HepG2 (cell line): ENCODE results near the gene RDH8. TPM values are rescaled to one million over a fixed set of nuclear protein-coding genes. Genes with fewer than 3 reads are reported as not detected.
A peak's percentile ranks its signal among the peaks of the same experiment; 100 is the strongest.

Experiments
- ARID2 ChIP-seq: sonication (generic); formaldehyde crosslinking; IDR thresholded peaks from 2 replicates; pipeline ENCODE4 v1.8.1; 2022; ENCODE audit warnings: mild to moderate bottlenecking, missing genetic modification reagents, borderline replicate concordance
- FIP1L1 ChIP-seq: fragments of 200-400 bp; formaldehyde crosslinking; IDR thresholded peaks from 2 replicates; pipeline ENCODE4 v1.6.1; 2018; ENCODE audit warnings: low read depth, mild to moderate bottlenecking, low read length, moderate library complexity, borderline replicate concordance; ENCODE audit not compliant: insufficient read depth
- GATAD2A ChIP-seq: IDR thresholded peaks from 2 replicates; pipeline ENCODE4 v1.6.1; 2016
- GFI1 ChIP-seq: sonication (generic); formaldehyde crosslinking; IDR thresholded peaks from 2 replicates; pipeline ENCODE4 v1.5.0; 2020; ENCODE audit warnings: missing genetic modification reagents, mild to moderate bottlenecking, borderline replicate concordance
- GZF1 ChIP-seq: sonication (generic); formaldehyde crosslinking; IDR thresholded peaks from 2 replicates; pipeline ENCODE4 v1.5.1; 2020; ENCODE audit warnings: mild to moderate bottlenecking, missing genetic modification reagents
- KLF16 ChIP-seq, 2 experiments: sonication (generic) in 1 of 2; formaldehyde crosslinking in 1 of 2; IDR thresholded peaks; 2 replicates each; pipeline versions ENCODE4 v1.6.1 to v1.8.0; 2016 to 2023; ENCODE audit warnings: missing genetic modification reagents in 2 of 2, missing compliant biosample characterization in 1 of 2
- MIER3 ChIP-seq: IDR thresholded peaks from 2 replicates; pipeline ENCODE4 v1.6.1; 2016; ENCODE audit warnings: missing compliant biosample characterization, borderline replicate concordance
- MXD3 ChIP-seq: IDR thresholded peaks from 2 replicates; pipeline ENCODE4 v1.6.1; 2016; ENCODE audit warnings: mild to moderate bottlenecking, missing biosample characterization, missing genetic modification reagents
- MYC ChIP-seq: sonication (generic); formaldehyde crosslinking; IDR thresholded peaks from 2 replicates; pipeline ENCODE4 v1.9.0; 2021; ENCODE audit warnings: missing genetic modification reagents, borderline replicate concordance
- RAD51 ChIP-seq: fragments of 450-650 bp; IDR thresholded peaks from 2 replicates; pipeline ENCODE4 v1.6.1; 2016; ENCODE audit warnings: borderline replicate concordance
- RBAK ChIP-seq: sonication (generic); formaldehyde crosslinking; IDR thresholded peaks from 2 replicates; pipeline ENCODE4 v1.5.1; 2020; ENCODE audit warnings: mild to moderate bottlenecking, missing genetic modification reagents
- RBM39 ChIP-seq: fragments of 200-400 bp; formaldehyde crosslinking; IDR thresholded peaks from one replicate; pipeline ENCODE4 v1.6.1; 2018; ENCODE audit warnings: antibody characterized with exemption, mild to moderate bottlenecking, low read depth, low read length; ENCODE audit not compliant: poor library complexity, severe bottlenecking
- SAP130 ChIP-seq: IDR thresholded peaks from 2 replicates; pipeline ENCODE4 v1.6.1; 2016; ENCODE audit warnings: low read depth
- TBL1XR1 ChIP-seq: fragments of 150-350 bp; IDR thresholded peaks from 2 replicates; pipeline ENCODE4 v1.6.1; 2014; ENCODE audit warnings: borderline replicate concordance, low read length; ENCODE audit not compliant: partially characterized antibody
- TBP ChIP-seq: sonication (generic); formaldehyde crosslinking; IDR thresholded peaks from 2 replicates; pipeline ENCODE4 v1.5.0; 2020; ENCODE audit warnings: missing genetic modification reagents
- TBX2 ChIP-seq: sonication (generic); formaldehyde crosslinking; IDR thresholded peaks from 2 replicates; pipeline ENCODE4 v1.5.0; 2020; ENCODE audit warnings: missing genetic modification reagents, mild to moderate bottlenecking, borderline replicate concordance
- ZFP36L1 ChIP-seq: sonication (generic); formaldehyde crosslinking; IDR thresholded peaks from 2 replicates; pipeline ENCODE4 v1.8.0; 2022; ENCODE audit warnings: mild to moderate bottlenecking, missing genetic modification reagents, moderate library complexity
- ZNF446 ChIP-seq: sonication (generic); formaldehyde crosslinking; IDR thresholded peaks from 2 replicates; pipeline ENCODE4 v1.5.0; 2020; ENCODE audit warnings: mild to moderate bottlenecking, missing genetic modification reagents
- ZNF574 ChIP-seq: sonication (generic); formaldehyde crosslinking; IDR thresholded peaks from 2 replicates; pipeline ENCODE4 v1.4.0; 2020; ENCODE audit warnings: missing genetic modification reagents
- ZNF616 ChIP-seq: sonication (generic); formaldehyde crosslinking; IDR thresholded peaks from 2 replicates; pipeline ENCODE4 v1.5.0; 2020; ENCODE audit warnings: low read depth, mild to moderate bottlenecking, missing genetic modification reagents
- ZNF772 ChIP-seq: sonication (generic); formaldehyde crosslinking; IDR thresholded peaks from 2 replicates; pipeline ENCODE4 v1.5.0; 2020; ENCODE audit warnings: mild to moderate bottlenecking, missing genetic modification reagents
- polyA plus RNA-seq, 8 experiments: library from polyadenylated mRNA; depleted of rRNA in 3 of 8; stranded (reverse) in 7 of 8; unstranded in 1 of 8; fragments of >200 nt; fragmentation: Illumina TruSeq in 4 of 8; extraction: Trizol in 4 of 8; gene quantifications; 2 replicates each; pipeline versions ENCODE4 v1.2.1 to v1.2.3, GENCODE V29; 2011 to 2016; ENCODE audit warnings: low read depth in 4 of 8, missing spikeins in 1 of 8, mixed read lengths in 1 of 8; ENCODE audit not compliant: insufficient read depth in 1 of 8
- total RNA-seq, 5 experiments: library from RNA; depleted of rRNA; stranded (reverse); fragments of >200 nt; fragmentation: Illumina TruSeq; extraction: Trizol; gene quantifications; 2 replicates each; pipeline ENCODE4 v1.2.3, GENCODE V29; 2016; ENCODE audit warnings: low read depth in 1 of 5
- TF ChIP-seq, protein P1 (sequence below): IDR thresholded peaks from 2 replicates; pipeline ENCODE4 v1.6.1; 2016; ENCODE audit warnings: mild to moderate bottlenecking
- TF ChIP-seq, protein P2 (sequence below): IDR thresholded peaks from 2 replicates; pipeline ENCODE4 v1.6.1; 2016; ENCODE audit warnings: low read depth, control low read depth

RDH8 gene
- total and polyA plus RNA-seq, 2 of the 13 experiments (the other 11 are each of a cell fraction or from before 2014, with no cell fraction given): not detected

DNA sequence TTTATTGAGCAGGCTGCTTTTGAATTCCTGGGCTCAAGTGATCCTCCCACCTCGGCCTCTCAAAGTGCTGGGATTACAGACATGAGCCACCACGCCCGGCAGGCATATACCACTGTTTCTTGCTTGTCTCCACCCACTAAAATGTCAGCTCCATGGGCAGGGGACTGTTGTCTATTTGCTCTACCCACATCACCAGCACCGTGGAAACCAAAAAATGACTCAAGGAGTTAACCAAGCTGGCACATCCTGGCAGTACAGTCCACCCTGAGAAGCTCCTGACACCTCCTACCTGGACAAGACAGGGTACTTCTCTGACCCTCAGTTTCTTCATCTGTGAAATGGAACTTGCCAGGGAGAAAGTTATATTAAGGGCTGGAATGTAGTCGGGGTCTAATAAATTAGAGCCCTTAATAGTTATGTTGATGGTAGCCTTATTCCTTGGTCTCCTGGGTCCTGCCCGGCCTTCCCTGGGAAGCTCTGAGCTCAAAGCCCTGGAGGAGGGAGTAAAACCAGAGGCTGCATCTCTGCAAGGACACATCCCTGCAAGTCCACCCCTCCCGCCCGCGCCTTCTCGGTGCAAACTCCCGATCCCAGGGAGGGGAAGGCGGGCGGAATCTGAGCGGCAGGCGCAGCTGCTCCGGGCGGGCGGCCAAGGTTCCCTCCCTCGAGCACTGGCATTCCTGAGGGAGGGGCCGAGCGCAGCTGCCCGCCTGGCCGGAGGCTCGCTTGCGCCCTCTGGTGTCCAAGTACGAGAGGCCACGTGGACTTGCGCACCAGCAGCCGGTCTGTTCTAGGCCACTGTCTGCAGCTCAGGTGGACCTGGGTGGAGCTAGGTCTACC, 14.1 kb downstream of the RDH8 start (continued):
- TF ChIP-seq ZNF574 (CRISPR knock-in tag) (peak; percentile 80), SAP130 (CRISPR knock-in tag) (peak; percentile 85), GATAD2A (CRISPR knock-in tag) (peak; percentile 82; the same call in 1 of the 2 replicates), GFI1 (peak; percentile 79), RBAK (CRISPR knock-in tag) (no peak), ARID2 (CRISPR knock-in tag) (no peak), RBM39 (peak; percentile 92), GZF1 (CRISPR knock-in tag) (no peak), MIER3 (CRISPR knock-in tag) (peak; percentile 88; the same call in 1 of the 2 replicates), TBP (CRISPR knock-in tag) (no peak), TBX2 (CRISPR knock-in tag) (peak; percentile 88), FIP1L1 (no peak), MXD3 (peak; percentile 73), MYC (CRISPR knock-in tag) (peak; percentile 99), ZNF772 (CRISPR knock-in tag) (peak; percentile 71; the same call in 1 of the 2 replicates), ZNF616 (no peak), KLF16 (CRISPR knock-in tag; IDR thresholded peaks at IDR 0.05) (peak in 1 of 2 experiments; percentile 46; a peak in 1 of 4 replicates), ZFP36L1 (0 out of 2 replicates have a peak, but pooled peaks have one; percentile 32), TBL1XR1 (peak; percentile 51), ZNF446 (CRISPR knock-in tag) (no peak), RAD51 (no peak)
- TF ChIP-seq, protein P1, sequence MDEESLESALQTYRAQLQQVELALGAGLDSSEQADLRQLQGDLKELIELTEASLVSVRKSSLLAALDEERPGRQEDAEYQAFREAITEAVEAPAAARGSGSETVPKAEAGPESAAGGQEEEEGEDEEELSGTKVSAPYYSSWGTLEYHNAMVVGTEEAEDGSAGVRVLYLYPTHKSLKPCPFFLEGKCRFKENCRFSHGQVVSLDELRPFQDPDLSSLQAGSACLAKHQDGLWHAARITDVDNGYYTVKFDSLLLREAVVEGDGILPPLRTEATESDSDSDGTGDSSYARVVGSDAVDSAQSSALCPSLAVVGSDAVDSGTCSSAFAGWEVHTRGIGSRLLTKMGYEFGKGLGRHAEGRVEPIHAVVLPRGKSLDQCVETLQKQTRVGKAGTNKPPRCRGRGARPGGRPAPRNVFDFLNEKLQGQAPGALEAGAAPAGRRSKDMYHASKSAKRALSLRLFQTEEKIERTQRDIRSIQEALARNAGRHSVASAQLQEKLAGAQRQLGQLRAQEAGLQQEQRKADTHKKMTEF (CRISPR knock-in tag): peak; percentile 85; the same call in 1 of the 2 replicates
- TF ChIP-seq, protein P2, sequence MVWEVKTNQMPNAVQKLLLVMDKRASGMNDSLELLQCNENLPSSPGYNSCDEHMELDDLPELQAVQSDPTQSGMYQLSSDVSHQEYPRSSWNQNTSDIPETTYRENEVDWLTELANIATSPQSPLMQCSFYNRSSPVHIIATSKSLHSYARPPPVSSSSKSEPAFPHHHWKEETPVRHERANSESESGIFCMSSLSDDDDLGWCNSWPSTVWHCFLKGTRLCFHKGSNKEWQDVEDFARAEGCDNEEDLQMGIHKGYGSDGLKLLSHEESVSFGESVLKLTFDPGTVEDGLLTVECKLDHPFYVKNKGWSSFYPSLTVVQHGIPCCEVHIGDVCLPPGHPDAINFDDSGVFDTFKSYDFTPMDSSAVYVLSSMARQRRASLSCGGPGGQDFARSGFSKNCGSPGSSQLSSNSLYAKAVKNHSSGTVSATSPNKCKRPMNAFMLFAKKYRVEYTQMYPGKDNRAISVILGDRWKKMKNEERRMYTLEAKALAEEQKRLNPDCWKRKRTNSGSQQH (CRISPR knock-in tag): no peak
